G401.6 (cell line): Measurements from ENCODE around the gene ELF4.

Source experiments
- FAIRE-seq: peaks from 2 replicates; lab custom pipeline; 2012; peaks lifted over from hg19 to GRCh38; lab: Jason Lieb, UNC

ELF4 gene

GRCh38 chrX:130047416-130047815 is 62.9 kb downstream of the ELF4 start:
- no peak for FAIRE-seq

GRCh38 chrX:130039847-130040246 is 70.5 kb downstream of the ELF4 start:
- no peak for FAIRE-seq

- no peak for FAIRE-seq
These were observed 76.1 kb downstream of the ELF4 start for GRCh38 chrX:130034178-130034577.

GRCh38 chrX:130032552-130032951 is 77.7 kb downstream of the ELF4 start:
- FAIRE-seq, result no peak

GRCh38 chrX:130030826-130031225 is 79.5 kb downstream of the ELF4 start:
- FAIRE-seq, result no peak

GRCh38 chrX:130028196-130028595 is 82.1 kb downstream of the ELF4 start:
- FAIRE-seq, result peak; percentile 8

- FAIRE-seq, result no peak
These were observed 82.7 kb downstream of the ELF4 start for GRCh38 chrX:130027569-130027968.

GRCh38 chrX:130025256-130025655 is 85.0 kb downstream of the ELF4 start:
- FAIRE-seq, result no peak

GRCh38 chrX:130024127-130024526 is 86.2 kb downstream of the ELF4 start:
- no peak for FAIRE-seq

GRCh38 chrX:130020661-130021324 is 89.5 kb downstream of the ELF4 start:
- FAIRE-seq, result no peak

- no peak for FAIRE-seq
These were observed 92.2 kb downstream of the ELF4 start for GRCh38 chrX:130018143-130018542.

- no peak for FAIRE-seq
These were observed 95.1 kb downstream of the ELF4 start for GRCh38 chrX:130015181-130015580.
